ENCODE measurements around the gene VKORC1L1.

The VKORC1L1 gene

DNA sequence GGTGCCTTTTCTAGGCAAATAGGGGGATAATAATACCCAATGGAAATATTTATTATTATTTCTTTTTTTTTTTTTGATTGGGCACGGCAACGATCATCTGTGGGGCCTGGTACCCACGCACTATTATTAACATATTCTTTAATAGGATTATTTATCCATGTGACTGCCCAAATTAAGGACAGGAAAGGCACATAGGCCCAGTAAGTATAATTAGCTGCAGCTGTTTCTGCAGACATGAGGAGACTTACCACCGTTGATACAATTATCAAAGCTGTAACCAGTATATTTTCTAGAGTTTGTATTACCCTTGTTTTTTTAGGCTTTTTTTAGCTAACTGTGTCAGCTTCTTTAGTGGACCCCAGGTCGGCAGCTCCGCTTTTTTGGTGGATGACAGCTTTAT lies 134.4 kb downstream of the VKORC1L1 start:
- TF ChIP-seq, protein P1, sequence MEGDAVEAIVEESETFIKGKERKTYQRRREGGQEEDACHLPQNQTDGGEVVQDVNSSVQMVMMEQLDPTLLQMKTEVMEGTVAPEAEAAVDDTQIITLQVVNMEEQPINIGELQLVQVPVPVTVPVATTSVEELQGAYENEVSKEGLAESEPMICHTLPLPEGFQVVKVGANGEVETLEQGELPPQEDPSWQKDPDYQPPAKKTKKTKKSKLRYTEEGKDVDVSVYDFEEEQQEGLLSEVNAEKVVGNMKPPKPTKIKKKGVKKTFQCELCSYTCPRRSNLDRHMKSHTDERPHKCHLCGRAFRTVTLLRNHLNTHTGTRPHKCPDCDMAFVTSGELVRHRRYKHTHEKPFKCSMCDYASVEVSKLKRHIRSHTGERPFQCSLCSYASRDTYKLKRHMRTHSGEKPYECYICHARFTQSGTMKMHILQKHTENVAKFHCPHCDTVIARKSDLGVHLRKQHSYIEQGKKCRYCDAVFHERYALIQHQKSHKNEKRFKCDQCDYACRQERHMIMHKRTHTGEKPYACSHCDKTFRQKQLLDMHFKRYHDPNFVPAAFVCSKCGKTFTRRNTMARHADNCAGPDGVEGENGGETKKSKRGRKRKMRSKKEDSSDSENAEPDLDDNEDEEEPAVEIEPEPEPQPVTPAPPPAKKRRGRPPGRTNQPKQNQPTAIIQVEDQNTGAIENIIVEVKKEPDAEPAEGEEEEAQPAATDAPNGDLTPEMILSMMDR (conservative IDR thresholded peaks at IDR 0.05; ENCODE audit: low read depth, low read length) = no peak
- H3K4me3 ChIP-seq (ENCODE audit: low read depth, low read length) = no peak overlapping the region
- no peak for DNase-seq (ENCODE audit: low read depth)

All from choroid plexus epithelial cell (primary cell).